HG03280 (cell line): Measurements from ENCODE around the gene SEC61G.

Source experiments
- ATAC-seq: cut with Tn5 transposase; IDR thresholded peaks from one replicate; pipeline ENCODE4 v1.9.1; 2021; ENCODE audit warnings: mild to moderate bottlenecking, moderate library complexity; ENCODE audit not compliant: unreplicated experiment

Gene SEC61G

GRCh38 chr7:54769203-54769602 is 10.2 kb upstream of the SEC61G start:
- no peak for ATAC-seq

- ATAC-seq = no peak
Measured at GRCh38 chr7:54764861-54765260, 5.8 kb upstream of the SEC61G start.

- no peak for ATAC-seq
Measured at GRCh38 chr7:54757711-54758110, 1.3 kb downstream of the SEC61G start.

GRCh38 chr7:54749200-54749599 is 9.8 kb downstream of the SEC61G start:
- no peak for ATAC-seq

GRCh38 chr7:54747234-54747633 is 11.8 kb downstream of the SEC61G start:
- ATAC-seq = no peak

GRCh38 chr7:54743580-54743979 is 15.4 kb downstream of the SEC61G start:
- ATAC-seq = no peak

GRCh38 chr7:54738737-54739136 is 20.3 kb downstream of the SEC61G start:
- no peak for ATAC-seq

GRCh38 chr7:54729107-54729506 is 29.9 kb downstream of the SEC61G start:
- ATAC-seq = no peak

GRCh38 chr7:54728411-54728810 is 30.6 kb downstream of the SEC61G start:
- no peak for ATAC-seq

- ATAC-seq = no peak
Measured at GRCh38 chr7:54725255-54725654, 33.8 kb downstream of the SEC61G start.

- ATAC-seq = no peak
Measured at GRCh38 chr7:54722502-54722901, 36.5 kb downstream of the SEC61G start.

GRCh38 chr7:54722026-54722425 is 37.0 kb downstream of the SEC61G start:
- ATAC-seq = no peak

- no peak for ATAC-seq
Measured at GRCh38 chr7:54719974-54720373, 39.0 kb downstream of the SEC61G start.

- no peak for ATAC-seq
Measured at GRCh38 chr7:54719425-54719824, 39.6 kb downstream of the SEC61G start.

GRCh38 chr7:54712820-54713219 is 46.2 kb downstream of the SEC61G start:
- no peak for ATAC-seq

GRCh38 chr7:54711900-54712595 is 47.0 kb downstream of the SEC61G start:
- no peak for ATAC-seq

- no peak for ATAC-seq
Measured at GRCh38 chr7:54709283-54709682, 49.7 kb downstream of the SEC61G start.

GRCh38 chr7:54705436-54705835 is 53.6 kb downstream of the SEC61G start:
- no peak for ATAC-seq

GRCh38 chr7:54704851-54705250 is 54.2 kb downstream of the SEC61G start:
- no peak for ATAC-seq
